Measurements from ENCODE around the gene SRP68.
"Not testable (repeated sequence)": the region's sequence is repeated elsewhere in the genome, so short reads cannot be mapped to it uniquely, and the experiment has no call there.

Gene SRP68

DNA sequence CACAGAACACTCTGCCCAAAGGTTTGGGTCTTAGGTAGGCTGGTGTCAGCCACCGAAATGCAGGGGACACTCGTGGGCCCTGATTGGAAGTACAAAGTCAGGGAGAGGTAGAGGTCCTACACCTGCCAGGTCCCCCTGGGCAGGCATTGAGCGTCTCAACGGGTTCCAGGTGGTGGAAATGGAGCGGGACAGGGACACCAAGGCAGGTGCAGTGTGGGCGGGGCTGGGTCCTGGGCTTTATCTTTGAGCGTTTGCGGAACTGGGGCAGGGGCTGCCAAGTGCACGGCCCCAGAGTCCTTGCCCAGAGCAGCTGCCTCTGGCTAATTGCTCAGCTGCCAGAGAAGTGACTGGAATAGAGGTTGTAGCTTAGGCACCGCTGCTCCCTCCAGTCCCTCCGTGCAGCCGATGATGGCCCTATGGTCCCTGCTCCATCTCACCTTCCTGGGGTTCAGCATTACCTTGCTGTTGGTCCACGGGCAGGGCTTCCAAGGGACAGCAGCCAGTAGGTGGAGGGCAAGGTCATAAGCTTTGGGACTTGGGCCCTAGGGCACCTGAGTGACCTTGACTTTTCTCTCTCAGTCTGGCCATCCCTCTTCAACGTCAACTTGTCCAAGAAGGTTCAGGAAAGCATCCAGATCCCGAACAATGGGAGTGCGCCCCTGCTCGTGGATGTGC, 6.7 kb upstream of the SRP68 start, which contains the start of gene ZACN:
Gene ZACN, plus strand, starts transcription at position 323 of the 675 bp plus-strand sequence. Its CDS starts 83 bp downstream, at position 406.
- Histone ChIP-seq H3K27me3 (peaks cover 58% of the 10 kb centered on the region), H3K4me1 (peaks cover 35% of the 10 kb centered on the region), H3K36me3 (no peaks in the 10 kb centered on the region; the same call in 1 of the 2 replicates), H3K9me3 (no peaks in the 10 kb centered on the region), H3K4me3 (ENCODE audit: low read depth, low read length) (no peak within 1 kb of the TSS)
- TF ChIP-seq, protein P1, sequence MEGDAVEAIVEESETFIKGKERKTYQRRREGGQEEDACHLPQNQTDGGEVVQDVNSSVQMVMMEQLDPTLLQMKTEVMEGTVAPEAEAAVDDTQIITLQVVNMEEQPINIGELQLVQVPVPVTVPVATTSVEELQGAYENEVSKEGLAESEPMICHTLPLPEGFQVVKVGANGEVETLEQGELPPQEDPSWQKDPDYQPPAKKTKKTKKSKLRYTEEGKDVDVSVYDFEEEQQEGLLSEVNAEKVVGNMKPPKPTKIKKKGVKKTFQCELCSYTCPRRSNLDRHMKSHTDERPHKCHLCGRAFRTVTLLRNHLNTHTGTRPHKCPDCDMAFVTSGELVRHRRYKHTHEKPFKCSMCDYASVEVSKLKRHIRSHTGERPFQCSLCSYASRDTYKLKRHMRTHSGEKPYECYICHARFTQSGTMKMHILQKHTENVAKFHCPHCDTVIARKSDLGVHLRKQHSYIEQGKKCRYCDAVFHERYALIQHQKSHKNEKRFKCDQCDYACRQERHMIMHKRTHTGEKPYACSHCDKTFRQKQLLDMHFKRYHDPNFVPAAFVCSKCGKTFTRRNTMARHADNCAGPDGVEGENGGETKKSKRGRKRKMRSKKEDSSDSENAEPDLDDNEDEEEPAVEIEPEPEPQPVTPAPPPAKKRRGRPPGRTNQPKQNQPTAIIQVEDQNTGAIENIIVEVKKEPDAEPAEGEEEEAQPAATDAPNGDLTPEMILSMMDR (IDR thresholded peaks at IDR 0.05; ENCODE audit: low read depth, low read length) = no peak
- no peak for DNase-seq

DNA sequence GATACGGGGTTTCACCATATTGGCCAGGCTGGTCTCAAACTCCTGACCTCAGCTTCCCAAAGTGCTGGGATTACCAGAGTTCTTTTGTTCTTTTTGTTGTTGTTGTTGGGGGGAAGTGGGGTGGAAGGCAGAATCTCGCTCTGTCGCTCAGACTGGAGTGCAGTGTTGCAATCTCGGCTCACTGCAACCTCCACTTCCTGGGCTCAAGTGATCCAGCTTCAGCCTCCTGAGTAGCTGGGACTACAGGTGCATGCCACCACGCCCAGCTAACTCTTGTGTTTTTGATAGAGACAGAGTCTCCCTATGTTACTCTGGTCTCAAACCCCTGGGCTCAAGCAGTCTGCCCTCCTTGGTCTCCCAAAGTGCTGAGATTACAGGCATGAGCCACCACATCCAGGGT, 6.1 kb upstream of the SRP68 start:
- H3K4me3 ChIP-seq (ENCODE audit: low read depth, low read length); H3K36me3 ChIP-seq; H3K9me3 ChIP-seq; DNase-seq: not testable (repeated sequence)
- H3K27me3 ChIP-seq = peaks cover 64% of the 10 kb centered on the region
- H3K4me1 ChIP-seq = peaks cover 35% of the 10 kb centered on the region

DNA sequence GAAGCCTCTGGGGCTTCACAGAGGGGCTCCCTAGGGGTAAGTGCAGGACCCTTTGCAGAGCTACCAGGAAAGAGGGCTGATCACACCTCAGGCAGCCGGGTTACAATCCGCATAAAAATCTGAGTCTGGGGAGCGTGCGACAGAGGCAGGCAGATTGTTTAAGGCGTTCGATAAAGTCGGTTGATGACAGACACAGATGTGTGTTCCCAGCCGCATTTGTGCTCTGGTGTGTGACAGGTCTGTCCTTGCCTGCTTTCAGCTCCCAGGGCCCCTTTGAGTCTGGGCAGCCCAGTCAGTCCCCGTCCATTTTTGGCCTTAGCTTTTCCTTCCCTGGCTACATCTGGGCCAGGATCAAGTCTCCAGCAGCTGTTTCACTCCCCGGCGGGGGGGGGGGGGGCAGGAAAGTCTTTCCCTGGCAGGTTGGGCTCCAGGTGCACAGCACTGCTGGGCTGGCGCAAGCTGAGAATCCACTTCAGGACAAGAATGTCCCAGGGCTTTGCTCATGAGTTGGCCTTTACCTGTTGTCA, 5.3 kb upstream of the SRP68 start:
- Histone ChIP-seq H3K4me3 (ENCODE audit: low read depth, low read length) (no peak overlapping the region; the same call in 1 of the 2 replicates), H3K4me1 (peaks cover 28% of the 10 kb centered on the region), H3K27me3 (peaks cover 64% of the 10 kb centered on the region), H3K36me3 (no peaks in the 10 kb centered on the region), H3K9me3 (no peaks in the 10 kb centered on the region)
- DNase-seq = peak; percentile 63
- TF ChIP-seq, protein P1 (IDR thresholded peaks at IDR 0.05; ENCODE audit: low read depth, low read length) = no peak

DNA sequence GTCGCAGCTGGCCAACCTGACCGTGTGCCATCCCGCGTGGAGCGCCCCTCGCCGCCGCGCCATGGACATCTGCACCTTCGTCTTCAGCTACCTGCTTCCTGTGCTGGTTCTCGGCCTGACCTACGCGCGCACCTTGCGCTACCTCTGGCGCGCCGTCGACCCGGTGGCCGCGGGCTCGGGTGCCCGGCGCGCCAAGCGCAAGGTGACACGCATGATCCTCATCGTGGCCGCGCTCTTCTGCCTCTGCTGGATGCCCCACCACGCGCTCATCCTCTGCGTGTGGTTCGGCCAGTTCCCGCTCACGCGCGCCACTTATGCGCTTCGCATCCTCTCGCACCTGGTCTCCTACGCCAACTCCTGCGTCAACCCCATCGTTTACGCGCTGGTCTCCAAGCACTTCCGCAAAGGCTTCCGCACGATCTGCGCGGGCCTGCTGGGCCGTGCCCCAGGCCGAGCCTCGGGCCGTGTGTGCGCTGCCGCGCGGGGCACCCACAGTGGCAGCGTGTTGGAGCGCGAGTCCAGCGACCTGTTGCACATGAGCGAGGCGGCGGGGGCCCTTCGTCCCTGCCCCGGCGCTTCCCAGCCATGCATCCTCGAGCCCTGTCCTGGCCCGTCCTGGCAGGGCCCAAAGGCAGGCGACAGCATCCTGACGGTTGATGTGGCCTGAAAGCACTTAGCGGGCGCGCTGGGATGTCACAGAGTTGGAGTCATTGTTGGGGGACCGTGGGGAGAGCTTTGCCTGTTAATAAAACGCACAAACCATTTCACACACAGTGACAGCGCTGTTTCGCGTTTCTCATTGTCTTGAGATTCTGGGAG, 4.7 kb upstream of the SRP68 start:
- no peak overlapping the region; the same call in 1 of the 2 replicates for H3K4me3 ChIP-seq (ENCODE audit: low read depth, low read length)
- no peaks in the 10 kb centered on the region for H3K36me3 ChIP-seq
- H3K27me3 ChIP-seq = peaks cover 64% of the 10 kb centered on the region
- DNase-seq = no peak
- H3K4me1 ChIP-seq = peaks cover 23% of the 10 kb centered on the region
- TF ChIP-seq, protein P1 (IDR thresholded peaks at IDR 0.05; ENCODE audit: low read depth, low read length) = no peak
- no peaks in the 10 kb centered on the region for H3K9me3 ChIP-seq

DNA sequence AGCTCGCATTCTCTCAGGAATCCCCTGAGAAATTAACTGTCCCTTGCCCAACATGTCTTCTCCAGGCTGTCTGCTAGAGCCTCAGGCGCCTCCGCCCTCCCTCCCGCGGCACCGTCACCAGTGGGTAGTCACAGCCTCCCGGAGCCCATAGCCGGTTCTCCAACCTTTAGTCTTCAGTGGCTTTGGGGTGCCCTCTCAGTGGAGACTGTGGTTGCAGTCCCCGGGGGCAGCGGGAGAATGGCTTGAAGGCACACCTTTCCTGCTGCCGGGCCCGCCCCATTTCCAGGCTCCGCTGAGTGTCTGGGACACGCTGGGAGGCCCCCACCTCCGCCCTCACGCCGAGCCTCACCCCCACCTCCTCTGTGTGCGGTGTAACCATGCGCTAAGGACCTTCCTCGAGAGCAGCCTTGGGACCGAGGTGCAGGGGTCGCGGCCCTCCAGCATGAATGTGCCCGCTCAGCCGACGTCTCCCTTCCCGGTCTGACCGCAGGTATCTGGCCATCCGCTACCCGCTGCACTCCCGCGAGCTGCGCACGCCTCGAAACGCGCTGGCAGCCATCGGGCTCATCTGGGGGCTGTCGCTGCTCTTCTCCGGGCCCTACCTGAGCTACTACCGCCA, 3.9 kb upstream of the SRP68 start:
- DNase-seq = no peak
- peaks cover 64% of the 10 kb centered on the region for H3K27me3 ChIP-seq
- no peaks in the 10 kb centered on the region for H3K9me3 ChIP-seq
- peaks cover 23% of the 10 kb centered on the region for H3K4me1 ChIP-seq
- no peak overlapping the region for H3K4me3 ChIP-seq (ENCODE audit: low read depth, low read length)
- TF ChIP-seq, protein P1 (IDR thresholded peaks at IDR 0.05; ENCODE audit: low read depth, low read length) = no peak
- H3K36me3 ChIP-seq = no peaks in the 10 kb centered on the region

DNA sequence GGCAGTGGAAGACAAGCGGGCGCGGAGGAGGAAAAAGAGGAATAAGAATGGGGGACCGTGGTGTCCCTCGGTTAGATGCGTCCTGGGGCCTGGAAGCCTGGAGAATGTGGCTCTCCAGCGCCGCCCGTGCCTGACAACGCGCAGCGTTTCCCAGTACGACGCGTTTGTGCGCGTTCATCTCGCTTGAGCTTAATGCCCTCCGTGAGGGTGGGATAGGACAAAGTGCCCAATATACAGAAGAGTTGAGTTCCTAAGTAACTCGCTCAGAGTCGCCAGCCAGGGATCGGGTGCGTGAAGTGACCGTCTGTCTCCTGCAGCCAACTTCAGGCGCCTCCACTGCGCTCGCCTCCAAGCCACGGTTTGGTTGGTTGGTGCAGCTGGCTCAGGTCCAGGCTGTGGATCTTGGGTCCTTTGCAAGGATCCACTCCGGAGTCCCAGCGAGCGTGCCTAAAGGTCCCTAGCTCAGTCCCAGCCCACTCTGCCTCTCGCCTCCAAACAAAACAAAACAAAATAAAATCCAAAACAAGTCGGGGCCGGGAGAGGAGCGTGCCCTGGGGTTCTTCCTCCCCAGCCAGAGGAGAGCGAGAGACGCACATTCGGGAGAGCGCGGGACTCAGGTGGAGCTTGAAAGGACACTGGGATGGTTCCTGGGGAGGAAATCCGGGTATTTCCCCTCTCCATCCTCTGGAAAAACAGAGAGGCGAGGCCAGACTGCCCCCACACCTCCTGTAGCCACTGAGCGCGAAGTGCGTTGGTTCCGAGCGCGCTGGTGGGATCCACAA, 3.2 kb upstream of the SRP68 start:
- Histone ChIP-seq H3K9me3 (no peaks in the 10 kb centered on the region), H3K27me3 (peaks cover 64% of the 10 kb centered on the region), H3K4me3 (ENCODE audit: low read depth, low read length) (no peak overlapping the region), H3K36me3 (no peaks in the 10 kb centered on the region), H3K4me1 (peaks cover 23% of the 10 kb centered on the region)
- TF ChIP-seq, protein P1 (IDR thresholded peaks at IDR 0.05; ENCODE audit: low read depth, low read length) = peak; percentile 24
- DNase-seq = no peak
